ENCODE measurements around the gene ZFPM1. TPM values are rescaled to one million over a fixed set of nuclear protein-coding genes. Genes with fewer than 3 reads are reported as not detected.
"Not testable (repeated sequence)": the region's sequence is repeated elsewhere in the genome, so short reads cannot be mapped to it uniquely, and the experiment has no call there.

The ZFPM1 gene
- total RNA-seq, 4 donors from 2014 or later, result 0.50 to 4.0 (median 1.3) TPM

DNA sequence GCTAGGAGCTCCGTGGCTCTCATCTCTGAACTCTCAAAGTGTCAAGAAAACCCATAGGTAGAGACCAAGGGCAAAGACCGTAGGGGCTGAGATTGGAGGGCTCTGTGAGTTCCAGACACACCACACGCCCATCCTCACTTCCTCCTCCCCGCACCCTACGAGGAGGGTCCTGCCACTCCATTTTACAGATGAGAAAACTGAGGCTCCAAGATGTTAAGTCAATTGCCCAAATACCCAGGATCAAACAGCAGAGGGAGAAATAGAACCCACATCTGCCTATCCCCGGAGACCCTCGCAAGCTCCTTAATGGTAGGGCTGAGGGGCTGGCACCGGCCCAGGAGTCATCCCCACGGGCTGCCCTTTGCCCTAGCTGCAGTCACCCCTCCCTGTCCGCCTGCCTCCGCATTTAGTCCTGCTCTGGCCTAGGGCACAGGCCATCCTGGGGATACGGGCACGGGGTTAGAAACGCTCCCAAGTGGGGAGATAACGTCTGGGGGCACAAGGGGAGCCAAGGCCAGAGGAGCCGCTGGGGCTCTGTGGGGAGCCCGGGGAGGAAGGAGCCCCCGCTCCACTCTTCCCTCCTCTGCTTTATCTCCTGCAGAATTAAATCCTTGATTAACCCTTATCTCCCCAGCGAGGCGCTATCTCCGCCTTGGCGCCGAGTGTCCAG, 63.0 kb downstream of the ZFPM1 start:
- TF ChIP-seq, protein P1, sequence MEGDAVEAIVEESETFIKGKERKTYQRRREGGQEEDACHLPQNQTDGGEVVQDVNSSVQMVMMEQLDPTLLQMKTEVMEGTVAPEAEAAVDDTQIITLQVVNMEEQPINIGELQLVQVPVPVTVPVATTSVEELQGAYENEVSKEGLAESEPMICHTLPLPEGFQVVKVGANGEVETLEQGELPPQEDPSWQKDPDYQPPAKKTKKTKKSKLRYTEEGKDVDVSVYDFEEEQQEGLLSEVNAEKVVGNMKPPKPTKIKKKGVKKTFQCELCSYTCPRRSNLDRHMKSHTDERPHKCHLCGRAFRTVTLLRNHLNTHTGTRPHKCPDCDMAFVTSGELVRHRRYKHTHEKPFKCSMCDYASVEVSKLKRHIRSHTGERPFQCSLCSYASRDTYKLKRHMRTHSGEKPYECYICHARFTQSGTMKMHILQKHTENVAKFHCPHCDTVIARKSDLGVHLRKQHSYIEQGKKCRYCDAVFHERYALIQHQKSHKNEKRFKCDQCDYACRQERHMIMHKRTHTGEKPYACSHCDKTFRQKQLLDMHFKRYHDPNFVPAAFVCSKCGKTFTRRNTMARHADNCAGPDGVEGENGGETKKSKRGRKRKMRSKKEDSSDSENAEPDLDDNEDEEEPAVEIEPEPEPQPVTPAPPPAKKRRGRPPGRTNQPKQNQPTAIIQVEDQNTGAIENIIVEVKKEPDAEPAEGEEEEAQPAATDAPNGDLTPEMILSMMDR (IDR thresholded peaks at IDR 0.05), result no peak
- ATAC-seq (ENCODE audit: low FRiP score) (no peak), DNase-seq (ENCODE audit: low spot score) (no peak)

DNA sequence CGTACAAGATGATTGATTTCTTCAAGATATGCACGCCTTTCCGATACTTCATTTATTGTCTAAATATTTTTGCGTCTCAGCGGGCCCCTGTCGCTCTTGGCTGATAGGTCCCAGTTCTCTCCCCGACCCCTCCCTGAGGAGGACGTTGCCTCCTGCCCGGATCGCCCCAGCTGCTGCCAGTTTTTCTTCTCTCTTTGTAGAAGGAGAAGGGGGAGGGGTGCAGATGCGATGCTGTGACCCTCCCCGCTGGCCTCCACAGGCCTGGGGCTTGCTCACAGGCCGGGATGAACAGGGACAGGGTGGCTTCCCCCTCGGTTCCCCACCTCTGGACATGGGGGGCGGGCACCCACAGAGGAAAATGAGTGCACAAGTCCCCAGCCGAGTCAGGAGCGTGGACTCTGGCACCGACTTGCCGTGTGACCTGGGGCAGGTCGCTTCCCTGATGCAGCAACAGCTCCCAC, 63.6 kb downstream of the ZFPM1 start:
- DNase-seq (ENCODE audit: low spot score) (no peak), ATAC-seq (ENCODE audit: low FRiP score) (no peak)
- TF ChIP-seq, protein P1 (IDR thresholded peaks at IDR 0.05), result no peak

DNA sequence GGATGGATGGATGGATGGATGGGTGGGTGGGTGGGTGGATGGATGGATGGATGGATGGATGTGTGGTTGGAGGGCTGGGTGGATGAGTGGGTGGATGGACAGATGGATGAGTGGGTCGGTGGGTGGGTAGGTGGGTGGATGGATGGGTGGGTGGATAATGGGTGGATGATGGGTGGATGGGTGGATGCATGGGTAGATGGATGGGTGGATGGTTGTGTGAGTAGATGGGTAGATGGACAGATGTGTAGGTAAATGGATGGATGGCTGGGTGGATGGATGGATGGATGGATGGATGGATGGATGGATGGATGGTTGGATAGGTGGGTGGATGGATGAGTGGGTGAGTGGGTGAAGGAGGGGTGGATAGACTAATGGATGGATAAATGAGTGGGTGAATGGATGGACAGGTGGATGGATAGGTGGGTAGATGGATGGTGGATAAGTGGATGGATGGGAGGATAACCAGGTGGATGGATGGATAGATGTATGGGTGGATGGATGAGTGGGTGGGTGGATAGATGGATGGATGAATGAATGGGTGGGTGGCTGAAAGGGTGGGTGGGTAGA, 64.2 kb downstream of the ZFPM1 start:
- DNase-seq (ENCODE audit: low spot score), result not testable (repeated sequence)

DNA sequence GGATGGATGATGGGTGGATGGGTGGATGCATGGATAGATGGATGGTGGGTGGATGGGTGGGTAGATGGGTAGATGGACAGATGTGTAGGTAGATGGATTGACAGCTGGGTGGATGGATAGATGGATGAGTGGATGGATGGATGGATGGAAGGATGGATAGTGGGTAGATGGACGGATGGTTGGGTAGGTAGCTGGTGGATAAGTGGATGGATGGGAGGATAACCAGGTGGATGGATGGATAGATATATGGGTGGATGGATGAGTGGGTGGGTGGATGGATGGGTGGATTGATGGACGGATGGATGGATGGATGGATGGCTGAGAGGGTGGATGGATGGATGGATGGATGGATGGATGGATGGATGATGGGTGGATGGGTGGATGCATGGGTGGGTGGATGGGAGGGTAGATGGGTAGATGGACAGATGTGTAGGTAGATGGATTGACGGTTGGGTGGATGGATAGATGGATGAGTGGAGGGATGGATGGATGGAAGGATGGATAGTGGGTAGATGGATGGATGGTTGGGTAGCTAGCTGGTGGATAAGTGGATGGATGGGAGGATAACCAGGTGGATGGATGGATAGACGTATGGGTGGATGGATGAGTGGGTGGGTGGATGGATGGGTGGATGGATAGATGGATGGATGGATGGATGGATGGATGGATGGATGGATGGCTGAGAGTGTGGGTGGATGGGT, 65.5 kb downstream of the ZFPM1 start:
- not testable (repeated sequence) for ATAC-seq (ENCODE audit: low FRiP score)

More for the DNA sequence above, 64.2 kb downstream of the ZFPM1 start:
- ATAC-seq (ENCODE audit: low FRiP score), result not testable (repeated sequence)

DNA sequence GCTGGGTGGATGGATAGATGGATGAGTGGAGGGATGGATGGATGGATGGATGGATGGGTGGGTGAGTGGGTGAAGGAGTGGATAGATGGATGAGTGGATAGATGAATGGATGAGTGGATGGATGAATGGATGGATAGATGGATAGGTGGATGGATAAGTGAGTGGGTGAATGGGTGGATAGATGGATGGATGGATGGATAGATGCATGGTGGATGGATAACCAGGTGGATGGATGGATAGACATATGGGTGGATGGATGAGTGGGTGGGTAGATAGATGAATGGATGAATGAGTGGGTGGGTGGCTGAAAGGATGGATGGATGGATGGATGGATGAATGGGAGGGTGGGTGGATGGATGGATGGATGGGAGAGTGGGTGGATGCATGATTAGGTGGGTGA, 66.2 kb downstream of the ZFPM1 start:
- TF ChIP-seq, protein P1 (IDR thresholded peaks at IDR 0.05), result no peak
- ATAC-seq (ENCODE audit: low FRiP score) (no peak), DNase-seq (ENCODE audit: low spot score) (no peak)

More for the DNA sequence above, 65.5 kb downstream of the ZFPM1 start:
- not testable (repeated sequence) for DNase-seq (ENCODE audit: low spot score)

DNA sequence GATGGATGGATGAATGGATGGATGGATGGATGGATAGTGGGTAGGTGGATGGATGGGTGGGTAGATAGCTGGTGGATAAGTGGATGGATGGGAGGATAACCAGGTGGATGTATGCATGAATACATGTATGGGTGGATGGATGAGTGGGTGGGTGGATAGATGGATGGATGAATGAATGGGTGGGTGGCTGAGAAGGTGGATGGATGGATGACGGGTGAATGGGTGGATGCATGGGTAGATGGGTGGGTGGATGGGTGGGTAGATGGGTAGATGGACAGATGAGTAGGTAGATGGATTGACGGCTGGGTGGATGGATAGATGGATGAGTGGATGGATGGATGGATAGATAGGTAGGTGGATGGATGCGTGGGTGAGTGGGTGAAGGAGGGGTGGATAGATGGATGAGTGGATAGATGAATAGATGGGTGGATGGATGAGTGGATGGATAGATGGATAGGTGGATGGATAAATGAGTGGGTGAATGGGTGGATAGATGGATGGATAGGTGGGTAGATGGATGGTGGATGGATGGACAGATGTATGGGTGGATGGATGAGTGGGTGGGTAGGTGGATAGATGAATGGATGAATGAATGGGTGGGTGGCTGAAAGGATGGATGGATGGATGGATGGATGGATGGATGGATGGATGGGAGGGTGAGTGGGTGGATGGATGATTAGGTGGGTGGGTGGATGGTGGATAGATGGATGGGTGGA, 67.0 kb downstream of the ZFPM1 start:
- no peak for DNase-seq (ENCODE audit: low spot score)
- TF ChIP-seq, protein P1 (IDR thresholded peaks at IDR 0.05), result no peak
- ATAC-seq (ENCODE audit: low FRiP score), result no peak

DNA sequence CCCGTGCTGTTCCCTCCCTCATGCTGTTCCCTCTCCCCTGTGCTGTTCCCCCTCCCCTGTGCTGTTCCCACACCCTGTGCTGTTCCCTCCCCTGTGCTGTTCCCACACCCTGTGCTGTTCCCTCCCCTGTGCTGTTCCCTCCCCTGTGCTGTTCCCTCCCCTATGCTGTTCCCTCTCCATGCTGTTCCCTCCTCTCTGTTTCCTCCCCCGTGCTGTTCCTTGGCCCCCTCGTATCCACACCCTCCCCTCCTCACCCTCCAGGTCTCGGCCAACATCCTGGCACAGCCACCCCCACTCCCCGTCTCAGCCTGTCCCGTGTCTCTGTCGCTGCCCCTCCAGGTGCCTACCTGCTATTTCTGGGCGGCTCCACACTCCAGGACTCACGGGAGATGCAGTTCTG, 68.6 kb downstream of the ZFPM1 start:
- ATAC-seq (ENCODE audit: low FRiP score) (no peak), DNase-seq (ENCODE audit: low spot score) (no peak)
- TF ChIP-seq, protein P1 (IDR thresholded peaks at IDR 0.05), result no peak
